Hepatocyte (in vitro differentiated cells): ENCODE results near the gene TRAPPC12.

ENCODE experiments used
- EZH2 ChIP-seq: fragments of 200-600 bp; sonication (generic); IDR thresholded peaks from 2 replicates; pipeline ENCODE4 v1.6.1; 2016; ENCODE audit warnings: antibody characterized with exemption, mild to moderate bottlenecking, borderline replicate concordance
- TF ChIP-seq, protein P1 (sequence below): fragments of 200-600 bp; sonication (generic); IDR thresholded peaks from 2 replicates; pipeline ENCODE4 v1.5.1; 2016; ENCODE audit warnings: antibody characterized with exemption, mild to moderate bottlenecking; ENCODE audit not compliant: poor library complexity

DNA sequence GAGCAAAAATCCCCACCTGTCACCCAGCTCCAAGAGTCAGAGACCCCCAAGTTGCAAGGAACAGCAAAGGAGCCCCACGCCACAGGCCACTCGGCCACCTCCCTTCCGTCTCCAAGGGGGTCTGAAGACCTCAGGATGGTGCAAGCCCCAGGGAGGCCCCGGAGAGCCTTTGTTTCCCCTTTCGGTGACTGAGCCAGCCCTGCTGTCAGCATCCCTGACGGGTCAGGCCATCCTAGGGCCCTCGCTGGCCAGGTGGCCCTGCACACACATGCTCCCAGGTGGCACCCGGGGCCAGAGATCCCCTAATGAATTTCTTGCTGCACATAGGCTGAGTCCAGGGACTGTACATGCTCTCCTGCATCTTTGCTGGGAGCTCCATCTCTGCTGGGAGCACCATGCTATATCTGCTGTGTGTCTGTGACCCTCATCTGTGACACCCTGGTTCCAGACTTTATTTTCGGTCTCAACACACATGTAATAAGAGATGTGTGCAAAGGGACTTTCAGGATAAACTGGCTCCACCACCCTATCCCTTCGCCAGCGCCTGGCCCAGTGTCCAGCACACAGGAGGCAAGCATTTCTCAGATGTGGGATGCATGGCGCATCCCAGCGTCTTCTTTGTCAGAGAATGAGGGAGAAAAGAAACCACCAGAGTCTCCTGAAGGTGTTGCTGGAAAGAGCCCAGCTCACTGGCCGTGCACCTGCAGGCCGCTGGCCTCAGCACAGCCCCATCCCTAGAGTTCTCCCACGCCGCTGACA is 112.4 kb downstream of the TRAPPC12 start:
- TF ChIP-seq, protein P1, sequence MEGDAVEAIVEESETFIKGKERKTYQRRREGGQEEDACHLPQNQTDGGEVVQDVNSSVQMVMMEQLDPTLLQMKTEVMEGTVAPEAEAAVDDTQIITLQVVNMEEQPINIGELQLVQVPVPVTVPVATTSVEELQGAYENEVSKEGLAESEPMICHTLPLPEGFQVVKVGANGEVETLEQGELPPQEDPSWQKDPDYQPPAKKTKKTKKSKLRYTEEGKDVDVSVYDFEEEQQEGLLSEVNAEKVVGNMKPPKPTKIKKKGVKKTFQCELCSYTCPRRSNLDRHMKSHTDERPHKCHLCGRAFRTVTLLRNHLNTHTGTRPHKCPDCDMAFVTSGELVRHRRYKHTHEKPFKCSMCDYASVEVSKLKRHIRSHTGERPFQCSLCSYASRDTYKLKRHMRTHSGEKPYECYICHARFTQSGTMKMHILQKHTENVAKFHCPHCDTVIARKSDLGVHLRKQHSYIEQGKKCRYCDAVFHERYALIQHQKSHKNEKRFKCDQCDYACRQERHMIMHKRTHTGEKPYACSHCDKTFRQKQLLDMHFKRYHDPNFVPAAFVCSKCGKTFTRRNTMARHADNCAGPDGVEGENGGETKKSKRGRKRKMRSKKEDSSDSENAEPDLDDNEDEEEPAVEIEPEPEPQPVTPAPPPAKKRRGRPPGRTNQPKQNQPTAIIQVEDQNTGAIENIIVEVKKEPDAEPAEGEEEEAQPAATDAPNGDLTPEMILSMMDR = no peak
- TF ChIP-seq EZH2 = no peak
